Ectodermal cell (in vitro differentiated cells): Measurements from ENCODE around the gene GTF3C5.

Source experiments
- H3K27ac ChIP-seq: 2 replicates; pipeline ENCODE4 v1.7.0; 2013; ENCODE audit warnings: mild to moderate bottlenecking, low read depth, low read length; ENCODE audit not compliant: insufficient read depth, poor library complexity, severe bottlenecking
- H3K27me3 ChIP-seq: 2 replicates; pipeline ENCODE4 v1.7.0; 2013; ENCODE audit warnings: mild to moderate bottlenecking, low read length; ENCODE audit not compliant: insufficient read depth, control insufficient read depth, poor library complexity, severe bottlenecking
- H3K36me3 ChIP-seq: one replicate; pipeline ENCODE4 v1.7.0; 2013; ENCODE audit warnings: low read length; ENCODE audit not compliant: control insufficient read depth, insufficient read depth
- H3K4me1 ChIP-seq: one replicate; pipeline ENCODE4 v1.7.0; 2013; ENCODE audit warnings: low read length; ENCODE audit not compliant: control insufficient read depth, insufficient read depth
- H3K4me3 ChIP-seq: 2 replicates; pipeline ENCODE4 v1.7.0; 2013; ENCODE audit warnings: low read depth, low read length, control low read depth; ENCODE audit not compliant: insufficient read depth
- H3K9me3 ChIP-seq: 2 replicates; pipeline ENCODE4 v1.7.0; 2013; ENCODE audit warnings: mild to moderate bottlenecking, low read length, moderate library complexity; ENCODE audit not compliant: control insufficient read depth
- WGBS, 2 experiments: methylation state at CpG; one replicate each; pipeline ENCODE4 v1.1.7; 2013; ENCODE audit warnings: missing lambda C conversion rate in 2 of 2; 5-methylcytosine and 5-hydroxymethylcytosine counted together

GTF3C5 gene

DNA sequence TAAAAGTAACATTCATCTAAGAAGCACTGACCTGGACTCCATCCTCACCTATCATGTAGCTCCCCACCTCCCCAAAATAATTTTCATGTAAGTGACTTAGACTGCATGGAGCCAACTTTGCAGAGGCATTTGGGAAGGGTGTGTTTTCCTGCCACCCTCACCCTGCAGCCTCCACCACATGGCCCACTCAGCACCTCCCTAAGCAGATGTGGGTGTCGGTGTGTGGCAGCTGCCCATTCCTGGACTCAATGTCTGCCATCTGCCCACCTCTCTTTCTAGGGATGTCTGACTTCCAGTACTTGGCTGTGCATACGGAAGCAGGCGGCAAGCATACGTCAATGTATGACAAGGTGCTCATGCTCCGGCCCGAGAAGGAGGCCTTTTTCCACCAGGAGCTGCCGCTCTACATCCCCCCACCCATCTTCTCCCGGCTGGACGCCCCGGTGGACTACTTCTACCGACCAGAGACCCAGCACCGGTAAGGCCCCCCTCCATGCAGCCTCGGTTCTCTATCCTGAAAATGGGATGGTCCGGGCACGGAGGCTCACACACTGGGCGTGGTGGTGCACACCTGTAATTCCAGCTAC, 12.7 kb downstream of the GTF3C5 start:
- Histone ChIP-seq H3K9me3 (no peaks in the 10 kb centered on the region), H3K27ac (no peak overlapping the region), H3K4me1 (no peaks in the 10 kb centered on the region), H3K36me3 (peaks cover 56% of the 10 kb centered on the region), H3K4me3 (no peak overlapping the region), H3K27me3 (no peaks in the 10 kb centered on the region)
- WGBS, 2 experiments: 93 to 94% methylated on average over 16 of the region's 16 CpGs

DNA sequence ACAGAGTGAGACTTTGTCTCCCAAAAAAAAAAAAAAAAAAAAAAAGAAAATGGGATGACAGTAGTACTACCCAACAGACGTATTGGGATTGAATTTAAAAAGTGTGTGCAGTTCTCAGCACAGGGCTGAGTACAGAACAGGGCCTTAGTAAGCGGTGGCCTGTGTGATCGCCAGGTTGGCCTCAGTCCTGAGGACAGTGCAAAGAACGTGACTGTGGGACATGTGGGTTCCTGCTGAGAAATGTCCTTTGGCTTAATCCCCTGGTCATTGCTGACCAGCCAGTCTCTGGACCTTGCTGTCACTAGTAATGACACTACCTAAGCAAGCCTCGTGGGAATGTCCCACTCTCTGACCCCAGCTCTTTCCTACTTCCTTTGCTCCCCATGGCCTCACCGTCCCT, 13.3 kb downstream of the GTF3C5 start:
- 96 to 97% methylated on average over 6 of the region's 6 CpGs for WGBS, 2 experiments
- Histone ChIP-seq H3K27me3 (no peaks in the 10 kb centered on the region), H3K36me3 (peaks cover 58% of the 10 kb centered on the region), H3K27ac (no peak overlapping the region), H3K9me3 (no peaks in the 10 kb centered on the region), H3K4me3 (no peak overlapping the region), H3K4me1 (no peaks in the 10 kb centered on the region)

DNA sequence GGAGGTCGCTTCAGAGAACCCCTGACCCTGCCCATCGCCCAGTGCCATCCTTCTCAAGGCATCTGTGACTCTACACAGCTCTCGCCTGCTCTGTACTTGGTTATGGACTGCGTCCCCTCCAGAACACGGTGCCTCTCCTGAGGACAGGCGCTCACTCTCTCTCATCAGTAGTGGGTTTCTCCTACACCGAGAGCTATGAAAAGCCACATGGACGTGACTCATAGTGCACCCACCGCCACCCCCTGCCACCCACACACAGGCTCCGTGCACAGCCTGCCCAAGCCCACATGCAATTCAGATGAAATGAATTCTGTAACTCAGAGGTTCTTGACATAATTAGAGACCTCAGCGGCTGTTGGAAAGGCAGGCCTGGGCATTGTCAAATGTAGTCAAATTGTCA, 13.9 kb downstream of the GTF3C5 start:
- H3K4me3 ChIP-seq: no peak overlapping the region
- H3K27ac ChIP-seq: no peak overlapping the region
- H3K27me3 ChIP-seq: no peaks in the 10 kb centered on the region
- peaks cover 60% of the 10 kb centered on the region for H3K36me3 ChIP-seq
- WGBS, 2 experiments: 95 to 97% methylated on average over 11 of the region's 11 CpGs
- H3K4me1 ChIP-seq: no peaks in the 10 kb centered on the region
- H3K9me3 ChIP-seq: no peaks in the 10 kb centered on the region

DNA sequence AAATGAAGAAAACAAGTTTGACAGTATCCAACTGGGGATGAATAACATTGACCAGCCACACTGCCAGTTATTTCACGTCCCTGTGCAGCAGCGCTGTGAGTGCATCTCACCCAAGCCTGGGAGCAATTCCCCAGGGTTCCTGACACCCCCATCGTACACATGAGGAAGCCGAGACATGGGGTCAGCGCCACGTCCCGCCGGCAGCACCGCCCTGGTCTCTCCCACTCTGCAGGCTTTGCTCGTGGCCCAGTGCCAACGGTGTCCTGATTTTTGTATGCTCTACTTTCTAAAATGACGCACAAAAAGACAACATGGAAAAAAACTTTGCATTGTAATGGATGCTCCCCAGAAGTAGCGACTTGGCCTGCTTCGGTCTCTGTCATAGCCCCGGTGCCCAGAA, 14.3 kb downstream of the GTF3C5 start:
- Histone ChIP-seq H3K27ac (no peak overlapping the region), H3K9me3 (no peaks in the 10 kb centered on the region), H3K4me3 (no peak overlapping the region), H3K36me3 (peaks cover 60% of the 10 kb centered on the region), H3K27me3 (no peaks in the 10 kb centered on the region), H3K4me1 (no peaks in the 10 kb centered on the region)
- 97% methylated on average over 15 of the region's 15 CpGs for WGBS, 2 experiments

DNA sequence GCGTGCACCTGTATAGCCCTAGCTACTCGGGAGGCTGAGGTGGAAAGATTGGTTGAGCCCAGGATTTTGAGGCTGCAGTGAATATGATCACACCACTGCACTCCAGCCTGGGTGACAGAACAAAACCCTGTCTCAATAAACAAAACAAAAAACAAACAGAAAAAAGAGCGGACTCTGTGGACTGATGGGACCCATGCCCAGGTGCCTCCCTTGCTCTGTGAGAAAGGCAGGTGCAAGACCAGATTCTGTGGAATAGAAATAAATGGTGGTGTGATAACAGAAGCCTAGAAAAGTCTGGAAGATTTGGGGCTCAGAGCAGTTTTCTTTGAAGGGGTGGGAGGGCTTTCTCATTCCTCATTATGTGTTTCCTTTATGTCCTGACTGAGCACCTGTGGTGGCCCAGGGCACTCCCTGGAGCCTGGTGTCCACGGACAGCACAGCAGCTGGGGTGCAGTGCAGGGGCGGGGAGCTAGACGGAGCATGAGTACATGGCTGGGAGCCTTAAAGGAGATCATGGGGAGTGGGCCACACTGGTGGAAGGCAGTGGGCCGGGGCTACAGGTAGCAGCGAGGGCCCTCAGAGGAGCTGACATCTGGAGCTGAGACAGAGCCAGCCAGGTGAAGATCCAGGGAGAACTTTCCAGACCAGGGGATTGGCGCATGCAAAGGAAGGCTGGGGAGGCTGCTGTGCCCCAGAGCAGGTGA, 15.6 kb downstream of the GTF3C5 start:
- WGBS, 2 experiments: 95 to 96% methylated on average over 9 of the region's 9 CpGs
- no peaks in the 10 kb centered on the region for H3K4me1 ChIP-seq
- H3K9me3 ChIP-seq: no peaks in the 10 kb centered on the region
- H3K27me3 ChIP-seq: no peaks in the 10 kb centered on the region
- H3K36me3 ChIP-seq: peaks cover 70% of the 10 kb centered on the region
- H3K4me3 ChIP-seq: no peak overlapping the region
- H3K27ac ChIP-seq: no peak overlapping the region

DNA sequence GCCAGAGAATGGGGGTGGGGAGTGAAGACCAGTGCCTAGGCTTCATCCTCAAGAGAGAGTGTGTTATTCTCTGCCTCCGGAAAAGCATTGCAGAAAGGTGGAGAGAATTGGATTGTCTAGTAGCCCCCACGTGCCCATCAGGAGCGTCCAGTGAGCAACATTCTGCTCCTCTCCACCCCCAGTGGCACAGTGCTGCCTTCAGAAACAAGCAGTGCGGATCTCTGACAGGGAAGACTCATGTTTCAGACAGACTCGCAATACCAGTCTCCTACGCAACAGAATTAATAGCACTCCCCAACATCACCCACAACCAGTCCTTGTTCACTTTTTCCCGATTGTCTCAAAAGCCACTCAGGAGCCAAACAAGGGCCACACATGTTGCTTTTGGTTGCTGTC, 16.1 kb downstream of the GTF3C5 start:
- Histone ChIP-seq H3K4me3 (no peak overlapping the region), H3K4me1 (no peaks in the 10 kb centered on the region), H3K36me3 (peaks cover 74% of the 10 kb centered on the region), H3K27me3 (no peaks in the 10 kb centered on the region), H3K27ac (no peak overlapping the region), H3K9me3 (no peaks in the 10 kb centered on the region)
- WGBS, 2 experiments: 93 to 95% methylated on average over 7 of the region's 7 CpGs

DNA sequence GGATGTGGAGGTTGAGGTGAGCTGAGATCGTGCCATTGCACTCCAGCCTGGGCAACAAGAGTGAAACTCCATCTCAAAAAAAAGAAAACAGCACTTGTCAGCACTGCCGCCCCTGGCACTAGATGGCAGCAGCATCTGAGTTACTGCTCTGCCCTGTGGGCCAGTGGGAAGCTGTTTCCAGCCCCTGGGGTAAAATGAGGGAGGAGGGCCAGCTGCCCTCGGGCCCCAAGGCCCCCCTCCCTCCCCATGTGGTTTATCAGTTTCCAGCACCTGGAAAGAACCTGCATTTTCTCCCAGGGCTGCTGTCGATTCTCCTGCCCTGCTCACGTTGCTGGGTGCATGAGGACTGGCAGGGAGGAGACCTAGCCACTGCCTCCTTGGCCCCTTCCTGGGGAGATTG, 17.8 kb downstream of the GTF3C5 start:
- WGBS, 2 experiments: 76 to 84% methylated on average over 5 of the region's 5 CpGs
- Histone ChIP-seq H3K27me3 (no peaks in the 10 kb centered on the region), H3K4me1 (no peaks in the 10 kb centered on the region), H3K36me3 (peaks cover 57% of the 10 kb centered on the region), H3K27ac (no peak overlapping the region), H3K4me3 (no peak overlapping the region), H3K9me3 (no peaks in the 10 kb centered on the region)

DNA sequence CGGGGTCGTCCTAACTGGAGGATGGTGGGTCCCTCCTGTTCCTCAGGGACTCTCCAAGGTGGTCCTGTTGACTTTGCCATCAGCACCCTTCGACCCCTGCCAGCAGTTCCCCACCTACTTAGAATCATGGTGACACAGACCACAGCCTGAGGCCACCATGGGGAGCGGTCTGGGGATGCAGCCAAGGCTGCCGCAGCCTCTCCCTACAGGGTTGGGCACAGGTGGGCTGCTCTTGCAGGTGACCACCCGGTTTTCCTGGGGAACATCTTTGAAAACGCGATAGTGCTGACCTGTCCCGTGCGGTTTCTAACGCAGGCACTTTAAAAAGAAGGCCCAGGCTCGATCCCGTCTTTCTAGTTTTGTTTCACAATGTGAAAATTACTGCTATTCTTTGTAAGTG, 18.2 kb downstream of the GTF3C5 start:
- Histone ChIP-seq H3K4me3 (no peak overlapping the region), H3K9me3 (no peaks in the 10 kb centered on the region), H3K27me3 (no peaks in the 10 kb centered on the region), H3K27ac (no peak overlapping the region), H3K36me3 (peaks cover 52% of the 10 kb centered on the region), H3K4me1 (no peaks in the 10 kb centered on the region)
- 93 to 96% methylated on average over 13 of the region's 13 CpGs for WGBS, 2 experiments

DNA sequence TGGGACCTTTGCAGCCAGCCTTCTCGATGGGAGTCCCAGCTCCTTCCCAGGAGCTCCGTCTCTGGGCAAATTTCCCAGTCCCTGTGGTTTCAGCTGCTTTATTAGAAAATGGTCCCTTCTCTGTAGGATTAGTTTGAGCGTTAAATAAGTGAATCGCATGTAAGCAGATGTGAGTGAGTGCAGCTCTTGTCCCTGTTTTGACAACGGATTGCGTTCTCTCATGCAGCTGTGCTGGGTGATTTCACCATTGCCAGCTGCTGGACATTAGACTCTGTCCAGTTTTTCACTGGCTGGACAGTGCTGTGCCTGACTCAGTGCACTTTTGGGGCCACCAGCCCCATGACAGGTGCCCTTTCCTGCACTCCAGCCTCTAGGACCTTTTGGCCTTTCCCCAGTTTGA, 19.3 kb downstream of the GTF3C5 start:
- H3K4me1 ChIP-seq: no peaks in the 10 kb centered on the region
- H3K4me3 ChIP-seq: no peak overlapping the region
- no peaks in the 10 kb centered on the region for H3K27me3 ChIP-seq
- H3K36me3 ChIP-seq: peaks cover 43% of the 10 kb centered on the region
- H3K9me3 ChIP-seq: no peaks in the 10 kb centered on the region
- H3K27ac ChIP-seq: no peak overlapping the region
- WGBS, 2 experiments: 96% methylated on average over 6 of the region's 6 CpGs

DNA sequence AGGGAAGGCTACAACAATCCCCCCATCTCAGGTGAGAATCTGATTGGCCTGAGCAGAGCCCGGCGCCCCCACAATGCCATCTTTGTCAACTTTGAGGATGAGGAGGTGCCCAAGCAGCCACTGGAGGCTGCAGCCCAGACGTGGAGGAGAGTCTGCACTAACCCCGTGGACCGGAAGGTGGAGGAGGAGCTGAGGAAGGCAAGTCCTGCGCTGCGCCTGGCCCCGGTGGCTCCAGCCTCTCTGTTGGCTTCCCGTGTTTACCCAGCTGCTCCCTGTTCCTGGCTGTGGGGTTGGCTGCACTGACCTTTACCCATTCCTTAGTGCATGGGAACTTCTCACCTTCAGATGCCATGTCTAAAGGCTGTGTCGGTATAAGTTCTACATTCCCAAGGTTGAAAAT, 20.0 kb downstream of the GTF3C5 start:
- Histone ChIP-seq H3K36me3 (peaks cover 39% of the 10 kb centered on the region), H3K9me3 (no peaks in the 10 kb centered on the region), H3K4me3 (no peak overlapping the region), H3K27ac (no peak overlapping the region), H3K27me3 (no peaks in the 10 kb centered on the region), H3K4me1 (no peaks in the 10 kb centered on the region)
- 93 to 96% methylated on average over 10 of the region's 10 CpGs for WGBS, 2 experiments
